Astrocyte (in vitro differentiated cells and primary cell): ENCODE measurements around the gene SIK3. TPM values are rescaled to one million over a fixed set of nuclear protein-coding genes. Genes with fewer than 3 reads are reported as not detected.
A peak's percentile ranks its signal among the peaks of the same experiment; 100 is the strongest.

Source experiments
- DNase-seq: peaks from one replicate; pipeline ENCODE4 v3.0.0-alpha.2; 2010; ENCODE audit warnings: low read depth
- FAIRE-seq: peaks from 2 replicates; lab custom pipeline; 2011; peaks lifted over from hg19 to GRCh38; lab: Jason Lieb, UNC
- H2AFZ ChIP-seq: 2 replicates; pipeline ENCODE4 v1.6.0; 2012; ENCODE audit warnings: low read depth, low read length, inconsistent platforms
- H3K27ac ChIP-seq: 2 replicates; pipeline ENCODE4 v1.5.1; 2011; ENCODE audit warnings: low read depth, low read length, inconsistent platforms
- H3K27me3 ChIP-seq: 2 replicates; pipeline ENCODE4 v1.6.0; 2011; ENCODE audit warnings: low read length, inconsistent platforms; ENCODE audit not compliant: insufficient read depth
- H3K36me3 ChIP-seq: 2 replicates; pipeline ENCODE4 v1.5.1; 2011; ENCODE audit warnings: low read length, inconsistent platforms; ENCODE audit not compliant: insufficient read depth
- H3K4me1 ChIP-seq: 2 replicates; pipeline ENCODE4 v1.5.1; 2011; ENCODE audit warnings: low read length, inconsistent platforms; ENCODE audit not compliant: insufficient read depth
- H3K4me2 ChIP-seq: 2 replicates; pipeline ENCODE4 v1.6.0; 2012; ENCODE audit warnings: low read length, inconsistent platforms
- H3K4me3 ChIP-seq: 2 replicates; pipeline ENCODE4 v1.5.1; 2011; ENCODE audit warnings: low read depth, mild to moderate bottlenecking, low read length, inconsistent platforms; ENCODE audit not compliant: insufficient read depth
- H3K79me2 ChIP-seq: 2 replicates; pipeline ENCODE4 v1.6.0; 2012; ENCODE audit warnings: mild to moderate bottlenecking, low read length, inconsistent platforms; ENCODE audit not compliant: insufficient read depth
- H3K9ac ChIP-seq: 2 replicates; pipeline ENCODE4 v1.6.0; 2012; ENCODE audit warnings: mild to moderate bottlenecking, low read length, inconsistent platforms
- H3K9me3 ChIP-seq: 2 replicates; pipeline ENCODE4 v1.5.1; 2012; ENCODE audit warnings: low read depth, mild to moderate bottlenecking, low read length, inconsistent platforms; ENCODE audit not compliant: insufficient read depth
- H4K20me1 ChIP-seq: 2 replicates; pipeline ENCODE4 v1.6.0; 2012; ENCODE audit warnings: low read length, inconsistent platforms; ENCODE audit not compliant: insufficient read depth
- H3K27ac Mint-ChIP-seq: one replicate; pipeline ENCODE4 v1.8.0; 2021; ENCODE audit warnings: mild to moderate bottlenecking, mixed read lengths; ENCODE audit not compliant: unreplicated experiment
- H3K27me3 Mint-ChIP-seq: one replicate; pipeline ENCODE4 v1.8.0; 2021; ENCODE audit warnings: low read depth, mixed read lengths; ENCODE audit not compliant: unreplicated experiment
- H3K36me3 Mint-ChIP-seq: one replicate; pipeline ENCODE4 v1.8.0; 2021; ENCODE audit warnings: low read depth, mixed read lengths; ENCODE audit not compliant: unreplicated experiment
- H3K4me1 Mint-ChIP-seq: one replicate; pipeline ENCODE4 v1.8.0; 2021; ENCODE audit warnings: low read depth, mixed read lengths; ENCODE audit not compliant: unreplicated experiment
- H3K4me3 Mint-ChIP-seq: one replicate; pipeline ENCODE4 v1.8.0; 2021; ENCODE audit warnings: mild to moderate bottlenecking, moderate library complexity, mixed read lengths; ENCODE audit not compliant: unreplicated experiment
- H3K9me3 Mint-ChIP-seq: one replicate; pipeline ENCODE4 v1.8.0; 2021; ENCODE audit warnings: mild to moderate bottlenecking, mixed read lengths; ENCODE audit not compliant: unreplicated experiment
- CTCF ChIP-seq: IDR thresholded peaks from 2 replicates; pipeline ENCODE4 v1.5.1; 2011; ENCODE audit warnings: low read depth, mild to moderate bottlenecking, inconsistent platforms, low read length, moderate library complexity; ENCODE audit not compliant: insufficient read depth
- EZH2 ChIP-seq: IDR thresholded peaks from 2 replicates; pipeline ENCODE4 v1.6.1; 2012; ENCODE audit warnings: mild to moderate bottlenecking, low read length, inconsistent platforms; ENCODE audit not compliant: insufficient read depth
- total RNA-seq: library from RNA; stranded (reverse); gene quantifications from 2 replicates; pipeline ENCODE4 v1.2.1, GENCODE V29; 2021

Gene SIK3
- total RNA-seq, 1 donor from 2014 or later, result 34.4 TPM

GRCh38 chr11:116984589-116984988, 113.6 kb downstream of the SIK3 start:
- Histone ChIP-seq H2AFZ (no peak overlapping the region), H3K9ac (peak overlapping the region; percentile 38), H3K27me3 (no peaks in the 10 kb centered on the region), H3K27ac (peak overlapping the region; percentile 69), H3K4me1 (peaks cover 31% of the 10 kb centered on the region), H3K9me3 (no peaks in the 10 kb centered on the region), H3K4me3 (no peak overlapping the region), H3K36me3 (no peaks in the 10 kb centered on the region), H4K20me1 (peaks cover 9% of the 10 kb centered on the region), H3K4me2 (peak overlapping the region; percentile 77), H3K79me2 (peaks cover 11% of the 10 kb centered on the region)
- no peaks in the 10 kb centered on the region for H3K9me3 Mint-ChIP-seq
- FAIRE-seq (peak; percentile 76), DNase-seq (peak; percentile 99)
- TF ChIP-seq EZH2 (no peak), CTCF (no peak)
- peaks cover 50% of the 10 kb centered on the region for H3K4me1 Mint-ChIP-seq
- no peaks in the 10 kb centered on the region for H3K27me3 Mint-ChIP-seq
- no peak overlapping the region for H3K4me3 Mint-ChIP-seq
- H3K36me3 Mint-ChIP-seq, result no peaks in the 10 kb centered on the region
- H3K27ac Mint-ChIP-seq, result peak overlapping the region; percentile 89

- Mint-ChIP-seq H3K36me3 (peaks cover under 1% of the 10 kb centered on the region), H3K9me3 (no peaks in the 10 kb centered on the region), H3K27me3 (no peaks in the 10 kb centered on the region), H3K27ac (peak overlapping the region; percentile 89), H3K4me3 (no peak overlapping the region), H3K4me1 (peaks cover 47% of the 10 kb centered on the region)
- Histone ChIP-seq H3K4me2 (peak overlapping the region; percentile 77), H3K9me3 (no peaks in the 10 kb centered on the region), H3K4me3 (no peak overlapping the region), H2AFZ (no peak overlapping the region), H3K36me3 (no peaks in the 10 kb centered on the region), H3K27ac (peak overlapping the region; percentile 69), H3K4me1 (peaks cover 29% of the 10 kb centered on the region), H3K27me3 (no peaks in the 10 kb centered on the region), H3K9ac (peak overlapping the region; percentile 38), H3K79me2 (peaks cover 9% of the 10 kb centered on the region), H4K20me1 (peaks cover 9% of the 10 kb centered on the region)
- TF ChIP-seq CTCF (no peak), EZH2 (no peak)
- FAIRE-seq (peak; percentile 90), DNase-seq (peak; percentile 70)
Observed at GRCh38 chr11:116984186-116984585, 114.0 kb downstream of the SIK3 start.

- no peak for FAIRE-seq
- H3K4me2 ChIP-seq, result no peak overlapping the region
- H3K36me3 Mint-ChIP-seq, result peaks cover 2% of the 10 kb centered on the region
Observed at GRCh38 chr11:116981266-116981885, 116.9 kb downstream of the SIK3 start.

More at GRCh38 chr11:116981266-116981885, 116.9 kb downstream of the SIK3 start:
- no peaks in the 10 kb centered on the region for H3K27me3 Mint-ChIP-seq
- Histone ChIP-seq H3K36me3 (no peaks in the 10 kb centered on the region), H3K4me1 (peaks cover 24% of the 10 kb centered on the region), H3K27ac (no peak overlapping the region), H3K79me2 (peaks cover 6% of the 10 kb centered on the region), H3K9ac (no peak overlapping the region), H3K27me3 (no peaks in the 10 kb centered on the region), H2AFZ (no peak overlapping the region), H3K9me3 (no peaks in the 10 kb centered on the region), H3K4me3 (no peak overlapping the region), H4K20me1 (peaks cover 9% of the 10 kb centered on the region)
- TF ChIP-seq EZH2 (no peak), CTCF (no peak)
- DNase-seq, result no peak
- H3K4me1 Mint-ChIP-seq, result peaks cover 33% of the 10 kb centered on the region
- no peak overlapping the region for H3K4me3 Mint-ChIP-seq
- no peaks in the 10 kb centered on the region for H3K9me3 Mint-ChIP-seq
- no peak overlapping the region for H3K27ac Mint-ChIP-seq
